Measurements from ENCODE around the gene CACYBP.

GRCh38 chr1:174999216-174999935, 371 bp upstream of the CACYBP start:
- TF ChIP-seq CTCF (IDR thresholded peaks at IDR 0.05 in 2 of 3, conservative IDR thresholded peaks at IDR 0.05 in 1 of 3; ENCODE audit: borderline replicate concordance in 1 of 3, insufficient read depth in 1 of 3, low read depth in 2 of 3, low read length in 2 of 3) (no peak), POLR2A (IDR thresholded peaks at IDR 0.05; ENCODE audit: borderline replicate concordance, extremely low read depth, insufficient read depth, insufficient read length) (peak; percentile 92), EGR1 (IDR thresholded peaks at IDR 0.05; ENCODE audit: low read depth) (0 out of 2 replicates have a peak, but pooled peaks have one; percentile 65), ZBTB33 (IDR thresholded peaks at IDR 0.05; ENCODE audit: extremely low read depth, insufficient replicate concordance, low read length) (peak; percentile 88), CBX3 (IDR thresholded peaks at IDR 0.05; ENCODE audit: low read depth) (peak; percentile 98), CEBPB (IDR thresholded peaks at IDR 0.05; ENCODE audit: low read depth) (peak; percentile 33; the same call in 1 of the 2 replicates), YY1 (IDR thresholded peaks at IDR 0.05; ENCODE audit: extremely low read depth, insufficient replicate concordance, low read depth, low read length) (peak; percentile 96), POLR2AphosphoS5 (IDR thresholded peaks at IDR 0.05; ENCODE audit: low read depth, low read length) (peak; percentile 99)
